Left cardiac atrium (tissue), 4 donors: ENCODE results near the gene SERPINA5. TPM values are rescaled to one million over a fixed set of nuclear protein-coding genes. Genes with fewer than 3 reads are reported as not detected.
"Not testable (repeated sequence)": the region's sequence is repeated elsewhere in the genome, so short reads cannot be mapped to it uniquely, and the experiment has no call there.

Experiments used
- ATAC-seq, 2 donors: fragments of 200-7000 bp; cut with Tn5 transposase; one replicate each; pipeline ENCODE4 v1.9.1; 2020; ENCODE audit warnings: mild to moderate bottlenecking in 2 of 2, moderate library complexity in 2 of 2
- DNase-seq: peaks from one replicate; pipeline ENCODE4 v3.0.0-alpha.2; 2020
- intact Hi-C, 2 donors: fragments of 100-400 bp; cut with DNase I; formaldehyde crosslinking; loops; one replicate each; pipeline versions ENCODE4 v1.14.1 to v1.15.1; 2022 to 2023
- total RNA-seq, 2 donors: library from RNA; stranded (reverse); fragmentation: NEBNext Ultra II Directional; extraction: Animal tissue kit (Norgen Biotek cat#: 25700); gene quantifications; one replicate each; pipeline ENCODE4 v1.2.1, GENCODE V29; 2021
- donor health status: DM: no; HTN: yes; CAD: no.
- donor health status: DM: no; HTN: yes; CAD: no; lungs with severe emphysema.
- donor health status: DM: yes; HTN: yes; CAD: no.
- donor health status: Dilated cardiomyopathy.

Gene SERPINA5
- total RNA-seq, 2 donors from 2014 or later, result 9.3 to 13.8 TPM

DNA sequence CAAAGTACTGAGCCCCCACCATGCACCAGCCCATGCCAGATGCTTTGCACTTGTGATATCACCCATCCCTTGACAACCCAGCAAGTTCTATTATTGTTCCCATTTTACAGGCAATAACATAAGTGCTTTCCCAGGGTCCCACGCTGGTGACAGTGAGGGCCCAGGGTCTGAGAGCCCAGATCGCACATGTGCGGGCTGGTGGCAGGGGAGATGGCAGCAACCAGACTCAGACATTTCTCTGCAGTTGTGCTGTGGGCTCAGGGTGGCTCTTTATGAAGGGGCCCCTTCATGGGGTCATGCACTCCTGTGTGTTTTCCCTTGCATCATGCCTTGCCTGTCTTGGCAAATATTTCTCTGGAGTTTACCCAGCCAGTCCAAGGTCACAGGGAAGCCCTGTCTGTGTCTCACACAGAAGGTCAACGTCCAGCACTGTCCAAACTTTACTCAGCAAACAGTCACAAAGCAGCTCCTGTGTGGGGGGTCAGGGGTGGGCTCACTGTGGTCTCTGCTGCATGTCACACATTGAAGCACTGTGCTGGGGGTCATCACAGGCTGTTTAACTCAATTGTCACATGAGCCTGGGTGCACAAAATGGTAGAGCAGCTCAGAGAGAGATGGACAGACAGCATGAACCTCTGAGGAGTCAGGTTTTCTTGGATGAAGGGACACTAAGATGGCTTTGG, 12.7 kb downstream of the SERPINA5 start:
- ATAC-seq (no peak), DNase-seq (no peak)
- intact Hi-C loops, result no loop called here

DNA sequence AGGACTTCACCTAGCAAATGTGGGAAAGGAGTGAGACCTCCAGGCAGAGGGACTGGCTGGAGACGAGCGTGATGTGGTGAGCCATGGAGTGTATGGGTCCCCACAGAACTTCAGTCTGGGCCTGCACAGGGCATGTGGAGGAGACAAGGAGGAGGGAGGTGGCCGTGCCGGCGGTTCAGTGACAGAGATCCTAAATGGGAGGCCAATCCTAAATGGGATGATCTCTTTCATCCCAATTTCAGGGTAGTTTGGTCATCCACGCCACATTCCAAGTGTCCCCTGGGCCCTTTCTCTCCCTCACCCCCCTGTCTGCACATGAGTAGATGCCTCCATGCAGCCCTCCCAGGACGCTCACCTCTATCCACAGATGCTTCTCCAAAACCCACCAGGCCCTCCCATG, 13.2 kb downstream of the SERPINA5 start:
- intact Hi-C loops, result no loop called here
- ATAC-seq (no peak), DNase-seq (no peak)

DNA sequence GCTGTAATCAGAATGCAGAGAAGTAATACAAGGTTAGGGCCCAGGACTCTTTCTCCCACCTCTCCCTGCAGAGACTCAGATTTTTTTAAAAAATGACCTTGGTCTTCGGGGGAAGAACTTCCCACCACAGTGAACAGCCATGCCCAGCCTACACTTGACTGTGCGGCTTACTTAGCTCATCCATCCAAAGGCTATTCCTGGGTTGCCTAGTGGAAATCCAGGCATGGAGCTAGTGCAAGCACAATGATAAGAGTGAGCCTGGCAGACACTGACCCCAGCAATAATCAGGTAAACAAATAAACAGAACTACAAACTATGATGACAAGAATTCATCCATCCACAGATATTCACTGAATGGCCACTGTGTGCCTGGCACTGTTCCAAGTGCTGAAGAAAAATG, 14.7 kb downstream of the SERPINA5 start:
- intact Hi-C loops, result no loop called here
- ATAC-seq, result no peak
- no peak for DNase-seq

DNA sequence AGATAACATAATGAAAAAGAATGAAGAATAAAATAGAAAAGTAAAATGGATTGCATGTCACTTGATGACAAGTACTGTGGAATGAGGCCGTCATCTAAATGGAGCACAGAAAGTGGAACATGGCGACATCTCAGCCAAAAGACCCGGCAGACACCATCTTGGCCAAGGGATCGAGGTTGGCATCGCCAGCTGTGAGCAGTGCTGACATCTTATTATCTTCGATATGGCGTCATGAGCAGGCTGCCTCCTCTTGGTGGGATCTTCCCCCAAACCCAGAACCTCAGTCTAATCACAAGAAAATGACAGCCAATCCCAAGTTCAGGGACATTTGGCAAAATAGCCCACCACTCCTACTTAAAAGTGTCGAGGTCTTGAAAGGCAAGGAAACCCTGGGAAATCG, 15.1 kb downstream of the SERPINA5 start:
- intact Hi-C loops, result no loop called here
- DNase-seq (no peak), ATAC-seq (no peak)

DNA sequence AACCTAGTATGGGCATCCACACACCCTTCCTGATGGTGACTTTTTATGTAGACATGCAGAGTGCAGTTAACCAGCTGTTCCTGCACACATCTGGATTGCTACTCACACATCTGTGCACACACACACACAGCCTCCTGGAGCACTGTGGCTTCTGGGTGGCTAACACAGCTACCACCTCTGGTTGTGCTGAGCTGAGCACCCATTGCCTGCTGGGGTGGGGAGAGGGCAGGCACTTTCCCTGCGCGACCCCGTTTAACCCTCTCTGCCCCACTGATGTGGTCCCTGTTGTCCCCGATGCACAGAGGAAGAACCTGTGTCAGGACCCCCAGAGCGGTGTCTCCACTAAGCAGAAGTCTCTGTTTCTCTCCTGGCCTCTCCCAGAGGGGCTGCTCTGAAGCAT, 16.6 kb downstream of the SERPINA5 start:
- intact Hi-C loops, result no loop called here
- ATAC-seq (no peak), DNase-seq (no peak)

DNA sequence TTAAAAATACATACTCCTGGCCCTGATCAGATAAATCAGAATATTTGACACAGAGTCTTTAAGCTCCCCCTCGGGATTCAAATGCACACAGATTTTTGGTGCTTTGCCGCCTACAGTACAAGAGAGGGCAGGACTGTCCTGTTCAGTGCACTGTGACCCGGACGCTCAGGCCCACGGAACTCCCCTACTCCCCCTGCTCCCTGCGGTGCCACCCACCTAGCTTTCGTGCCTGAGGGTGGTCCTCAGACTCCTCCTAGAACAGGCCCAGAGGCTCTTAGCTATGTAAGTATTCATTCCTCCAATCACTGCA, 17.2 kb downstream of the SERPINA5 start:
- intact Hi-C loops, result no loop called here
- ATAC-seq, result no peak
- DNase-seq, result no peak

DNA sequence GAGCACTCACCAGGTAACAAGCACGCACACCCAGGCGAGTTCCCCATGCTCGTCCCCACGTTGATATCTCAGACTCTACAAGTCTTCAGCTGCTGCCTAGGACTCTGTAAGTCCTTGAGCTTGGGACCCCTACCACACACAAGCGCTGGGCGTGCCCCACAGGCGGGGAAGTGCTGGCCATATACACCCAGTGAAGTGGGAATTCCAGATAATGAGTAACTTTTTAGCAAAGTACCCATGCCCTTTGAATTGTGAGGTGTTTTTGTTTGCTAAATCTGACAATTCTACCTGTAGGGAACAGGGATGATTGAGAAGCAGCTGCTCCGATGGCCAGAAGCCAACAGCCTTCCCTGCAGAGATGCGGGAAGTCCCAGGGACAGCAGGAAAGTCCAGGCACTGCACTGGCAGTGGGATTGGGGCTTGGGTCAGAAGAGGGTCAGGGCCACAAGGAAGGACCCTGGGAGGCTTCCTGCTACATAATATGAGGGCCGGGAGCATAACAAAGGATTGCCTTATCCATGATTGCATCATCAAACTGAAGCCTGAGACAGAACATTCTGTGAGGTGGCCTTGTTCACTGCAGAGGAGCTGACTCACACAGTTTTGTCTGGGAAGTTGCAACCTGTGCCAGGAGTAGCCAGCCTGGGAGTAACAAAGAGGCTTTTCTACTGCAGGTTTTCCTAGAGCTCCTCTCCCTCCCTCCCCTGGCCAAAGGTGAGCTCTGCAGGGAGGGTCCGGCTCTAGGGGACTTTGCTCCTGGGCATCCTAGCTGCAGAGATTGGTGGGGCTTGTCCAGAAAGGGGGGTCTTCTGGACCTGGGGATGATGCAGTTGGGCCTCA, 17.8 kb downstream of the SERPINA5 start:
- ATAC-seq (peak; percentile 27 to 82), DNase-seq (peak; percentile 68)
- intact Hi-C loops, result no loop called here

DNA sequence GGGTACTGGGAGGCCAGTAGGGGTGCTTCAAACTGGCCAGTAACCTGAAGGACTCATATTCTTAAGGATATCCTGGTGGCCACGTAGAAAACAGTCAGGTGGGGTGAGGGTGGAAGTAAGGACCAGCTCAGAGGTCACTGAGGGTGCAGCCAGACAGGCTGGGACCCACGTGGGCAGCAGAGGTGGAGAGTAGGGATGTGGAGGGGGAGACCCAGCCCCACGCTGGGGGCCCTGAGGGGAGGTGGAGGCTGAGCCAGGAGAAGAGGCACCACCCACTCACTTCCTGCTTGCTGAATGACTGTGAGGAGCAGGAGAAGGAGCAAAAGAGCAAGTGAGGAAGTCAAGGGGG, 18.4 kb downstream of the SERPINA5 start:
- ATAC-seq, result peak in 1 of 2 donors; percentile 1
- no peak for DNase-seq
- intact Hi-C loops, result no loop called here

DNA sequence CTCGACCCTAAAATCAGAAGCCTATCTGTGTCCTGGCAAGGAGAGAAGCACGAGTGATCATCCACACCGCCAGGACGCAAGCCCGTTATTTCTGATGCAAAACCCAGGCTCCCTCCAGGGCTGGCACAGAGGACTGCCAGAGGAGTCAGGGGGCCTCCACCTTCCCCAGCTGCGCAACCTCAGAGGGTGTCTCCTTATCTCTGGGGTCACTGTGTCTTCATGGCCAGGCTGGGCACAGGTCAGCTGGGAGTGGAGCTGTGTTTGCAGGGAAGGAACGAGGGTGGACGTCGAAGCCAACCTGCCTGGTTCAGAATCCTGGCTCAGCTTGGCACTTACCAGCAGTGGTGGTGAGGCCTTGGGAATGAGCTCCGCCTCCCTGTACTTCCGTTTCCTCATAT, 18.9 kb downstream of the SERPINA5 start:
- ATAC-seq (no peak), DNase-seq (no peak)
- intact Hi-C loops, result no loop called here

DNA sequence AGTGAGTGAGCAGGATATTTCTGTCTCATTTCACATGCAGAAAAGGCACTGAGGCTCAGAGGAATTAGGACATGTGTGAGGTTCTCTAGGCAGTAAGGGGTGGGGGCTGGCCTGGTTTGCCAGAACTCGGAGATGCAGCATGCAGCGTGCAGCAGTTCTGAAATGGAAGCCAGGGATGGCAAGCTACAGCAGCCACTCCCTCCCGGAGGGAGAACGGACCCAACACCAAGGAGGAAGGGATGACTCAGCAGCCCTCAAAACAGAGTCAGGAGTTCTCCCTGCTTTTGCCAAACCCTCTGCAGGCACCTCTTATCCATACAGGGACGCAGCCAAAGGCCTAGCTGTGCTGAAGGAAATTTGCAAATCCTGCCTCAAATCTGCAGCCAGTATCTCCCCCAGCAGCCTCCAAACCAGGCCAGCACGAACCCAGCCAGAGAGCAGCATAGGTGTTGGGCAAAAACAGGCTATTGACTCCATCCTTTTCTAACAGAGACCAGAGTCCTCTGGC, 20.7 kb downstream of the SERPINA5 start:
- intact Hi-C loops, result no loop called here
- DNase-seq (peak; percentile 80), ATAC-seq (peak; percentile 77 to 85)

DNA sequence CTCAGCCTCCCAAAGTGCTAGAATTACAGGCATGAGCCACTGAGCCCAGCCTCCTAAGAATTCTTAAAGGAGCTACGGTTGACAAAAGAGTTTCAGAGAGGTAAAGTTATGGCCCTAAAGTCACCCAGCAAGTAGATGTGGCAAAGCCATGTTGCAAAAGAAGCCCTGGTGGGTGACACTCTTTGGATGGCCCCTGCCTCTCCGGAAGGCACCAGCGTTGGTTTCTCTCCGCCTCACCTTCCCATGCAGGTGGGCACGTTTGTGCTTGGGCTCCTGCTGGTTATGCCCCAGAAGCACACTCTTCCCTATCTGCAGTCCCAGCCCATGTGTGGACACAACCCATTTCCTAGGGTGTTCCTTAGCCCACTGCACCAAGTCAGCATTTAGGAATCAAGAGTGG, 21.5 kb downstream of the SERPINA5 start:
- intact Hi-C loops, result no loop called here
- DNase-seq, result no peak
- ATAC-seq, result no peak

DNA sequence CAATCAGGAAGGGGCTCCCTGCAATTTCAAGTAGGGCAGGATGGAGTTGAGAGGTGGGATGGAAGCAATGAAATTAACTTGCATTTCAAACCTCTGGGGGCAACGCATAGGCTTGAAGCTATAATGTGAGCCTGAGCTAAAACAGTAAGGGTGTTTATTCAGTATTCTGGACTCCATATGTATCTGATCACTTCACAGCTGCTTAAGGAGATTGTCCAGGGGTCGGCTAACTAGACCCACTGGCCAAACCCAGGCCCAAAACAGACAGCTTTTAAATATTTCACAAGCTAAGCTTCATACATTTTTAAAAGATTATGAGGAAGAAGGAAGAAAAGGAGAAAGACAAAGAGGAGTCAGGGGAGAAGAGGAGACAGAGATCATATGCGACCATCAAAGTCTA, 24.1 kb downstream of the SERPINA5 start:
- ATAC-seq (no peak), DNase-seq (no peak)
- intact Hi-C loops, result no loop called here

DNA sequence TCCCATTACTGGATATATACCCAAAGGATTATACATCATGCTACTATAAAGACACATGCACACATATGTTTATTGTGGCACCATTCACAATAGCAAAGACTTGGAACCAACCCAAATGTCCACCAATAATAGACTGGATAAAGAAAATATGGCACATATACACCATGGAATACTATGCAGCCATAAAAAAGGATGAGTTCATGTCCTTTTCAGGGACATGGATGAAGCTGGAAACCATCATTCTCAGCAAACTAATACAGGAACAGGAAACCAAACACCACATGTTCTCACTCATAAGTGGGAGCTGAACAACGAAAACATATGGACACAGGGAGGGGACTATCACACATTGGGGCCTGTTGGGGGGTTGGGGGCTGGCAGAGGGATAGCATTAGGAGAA, 27.7 kb downstream of the SERPINA5 start:
- ATAC-seq, intact Hi-C loops, DNase-seq: not testable (repeated sequence)

DNA sequence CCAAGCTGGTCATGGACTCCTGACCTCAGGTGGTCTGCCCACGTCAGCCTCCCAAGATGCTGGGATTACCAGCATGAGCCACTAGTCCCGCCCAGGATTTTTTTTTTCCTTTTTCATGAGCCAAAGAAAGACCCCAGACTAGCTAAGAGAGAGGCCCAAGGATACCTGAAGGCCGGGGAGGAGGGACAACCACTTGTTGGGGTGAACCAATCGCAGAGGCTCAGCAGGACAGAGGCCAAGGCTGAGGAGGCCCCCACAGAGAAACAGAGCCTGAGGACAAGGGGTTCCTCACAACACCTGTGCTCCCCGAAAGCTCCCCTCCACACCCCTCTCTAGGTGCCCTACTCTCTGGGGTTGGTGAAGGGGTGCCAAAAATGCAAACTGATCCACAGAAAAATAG, 30.0 kb downstream of the SERPINA5 start:
- no peak for ATAC-seq
- intact Hi-C loops, result no loop called here
- DNase-seq, result no peak

DNA sequence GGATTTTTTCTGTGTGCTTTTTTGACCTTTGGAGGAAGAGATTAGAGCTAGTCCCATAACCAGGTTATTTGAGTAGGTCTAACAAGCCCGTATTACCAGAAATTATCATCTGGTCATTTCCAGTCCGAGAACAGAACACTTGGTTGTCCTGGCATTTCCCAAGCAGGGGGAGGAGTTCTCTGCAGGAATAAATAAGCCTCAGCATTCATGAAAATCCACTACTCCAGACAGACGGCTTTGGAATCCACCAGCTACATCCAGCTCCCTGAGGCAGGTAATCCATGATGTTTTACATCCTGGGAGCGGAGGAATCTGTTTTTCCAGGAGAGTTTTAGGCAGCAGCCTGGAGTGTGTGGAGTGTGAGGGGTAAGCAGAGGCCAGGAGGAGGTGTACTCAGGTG, 30.9 kb downstream of the SERPINA5 start, which contains the start of gene SERPINA3:
Gene SERPINA3, plus strand, starts transcription at position 218 of the 400 bp plus-strand sequence. CDS start 2,051 bp downstream, outside the sequence.
- intact Hi-C loops, result no loop called here
- no peak for DNase-seq
- peak; percentile 55 to 70 for ATAC-seq

DNA sequence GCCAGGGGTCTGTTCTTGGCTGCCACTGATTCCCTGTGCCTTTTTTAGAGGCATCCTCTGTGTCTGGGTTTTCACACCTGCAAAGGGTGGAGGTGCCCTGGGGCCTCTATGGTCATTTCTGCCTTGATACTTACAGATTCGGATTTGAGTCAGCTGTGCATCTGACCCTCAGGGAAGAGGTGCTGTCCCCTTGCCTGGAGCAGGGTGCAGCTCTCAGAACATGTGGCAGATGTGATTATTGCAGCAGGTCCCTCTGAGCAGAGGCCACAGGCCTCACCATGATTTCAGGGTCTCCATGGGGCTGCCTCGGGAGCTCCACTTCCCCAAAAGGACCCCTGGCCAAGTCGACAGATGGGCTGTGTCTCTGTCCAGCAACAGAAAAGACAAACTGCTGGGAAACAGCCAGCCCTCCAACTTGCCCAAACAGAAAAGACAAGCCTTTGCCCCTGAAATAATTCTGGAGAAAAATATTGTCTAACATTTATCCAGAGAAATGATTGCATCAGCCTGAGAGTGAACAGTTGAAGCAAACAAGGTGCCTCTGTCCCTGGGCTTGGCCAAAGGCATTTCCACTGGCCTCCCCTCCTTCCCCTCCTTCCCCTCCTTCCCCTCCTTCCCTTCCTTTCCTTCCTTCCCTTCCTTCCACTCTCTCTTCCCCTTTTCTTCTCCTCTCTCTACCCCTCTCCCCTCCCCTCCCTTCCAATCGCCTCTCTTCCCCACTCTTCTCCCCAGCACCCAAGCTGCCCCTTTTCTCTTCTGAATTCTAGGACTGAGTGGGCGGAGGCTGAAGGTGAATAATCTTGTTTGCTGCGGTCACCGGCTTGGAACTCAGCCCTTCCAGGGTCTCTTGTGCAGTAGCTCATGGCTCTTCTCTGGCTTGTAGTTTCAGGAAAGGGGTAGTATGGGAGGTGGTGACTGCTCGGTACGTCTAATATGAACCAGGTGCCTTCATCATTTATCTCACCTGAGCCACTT, 31.6 kb downstream of the SERPINA5 start:
- ATAC-seq (peak; percentile 31 to 60), DNase-seq (no peak)
- intact Hi-C loops, result no loop called here

DNA sequence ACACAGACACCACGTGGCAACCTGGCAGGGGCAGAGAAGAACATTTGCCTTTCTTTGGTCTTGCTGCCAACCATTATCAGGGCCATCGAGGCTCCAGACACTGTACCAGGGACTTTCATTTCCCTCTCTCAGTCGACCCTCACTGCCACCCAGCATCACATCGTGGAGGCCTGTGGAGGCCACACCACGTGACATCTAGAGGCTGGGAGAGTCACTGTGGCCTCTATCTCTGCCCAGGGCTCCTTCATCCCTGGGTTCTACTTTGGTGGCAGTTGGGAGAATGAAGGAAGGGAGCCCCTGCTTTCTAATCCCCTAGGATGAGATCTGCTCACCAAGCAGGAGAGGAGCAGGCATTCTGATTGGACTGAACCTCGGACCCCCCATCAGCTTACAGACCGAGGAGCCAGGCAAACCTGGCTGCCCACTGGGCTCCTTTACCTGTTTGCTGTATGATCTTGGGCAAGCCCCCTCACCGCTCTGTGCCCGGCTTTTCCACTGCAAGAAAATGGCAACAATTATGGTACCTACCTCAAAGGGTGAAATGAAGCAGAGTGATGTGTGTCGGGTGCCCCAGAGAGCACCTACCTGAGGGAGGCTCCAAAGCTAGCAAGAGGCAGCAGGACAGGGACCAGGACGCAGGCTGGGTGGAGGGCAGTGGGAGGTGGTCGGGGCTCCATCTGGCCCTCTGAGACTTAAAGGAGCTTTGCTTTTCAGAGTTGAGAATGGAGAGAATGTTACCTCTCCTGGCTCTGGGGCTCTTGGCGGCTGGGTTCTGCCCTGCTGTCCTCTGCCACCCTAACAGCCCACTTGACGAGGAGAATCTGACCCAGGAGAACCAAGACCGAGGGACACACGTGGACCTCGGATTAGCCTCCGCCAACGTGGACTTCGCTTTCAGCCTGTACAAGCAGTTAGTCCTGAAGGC, 32.8 kb downstream of the SERPINA5 start:
- intact Hi-C loops, result no loop called here
- no peak for ATAC-seq

DNA sequence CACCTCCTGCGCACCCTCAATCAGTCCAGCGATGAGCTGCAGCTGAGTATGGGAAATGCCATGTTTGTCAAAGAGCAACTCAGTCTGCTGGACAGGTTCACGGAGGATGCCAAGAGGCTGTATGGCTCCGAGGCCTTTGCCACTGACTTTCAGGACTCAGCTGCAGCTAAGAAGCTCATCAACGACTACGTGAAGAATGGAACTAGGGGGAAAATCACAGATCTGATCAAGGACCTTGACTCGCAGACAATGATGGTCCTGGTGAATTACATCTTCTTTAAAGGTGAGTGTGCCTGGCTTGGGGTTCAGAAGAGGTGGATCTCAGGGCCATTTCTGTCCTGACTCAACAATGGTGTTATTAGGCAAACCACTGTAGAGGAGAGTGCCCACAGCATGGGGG, 33.6 kb downstream of the SERPINA5 start:
- intact Hi-C loops, result no loop called here
- no peak for DNase-seq
- no peak for ATAC-seq

More for the DNA sequence above, 32.8 kb downstream of the SERPINA5 start:
- DNase-seq, result no peak

DNA sequence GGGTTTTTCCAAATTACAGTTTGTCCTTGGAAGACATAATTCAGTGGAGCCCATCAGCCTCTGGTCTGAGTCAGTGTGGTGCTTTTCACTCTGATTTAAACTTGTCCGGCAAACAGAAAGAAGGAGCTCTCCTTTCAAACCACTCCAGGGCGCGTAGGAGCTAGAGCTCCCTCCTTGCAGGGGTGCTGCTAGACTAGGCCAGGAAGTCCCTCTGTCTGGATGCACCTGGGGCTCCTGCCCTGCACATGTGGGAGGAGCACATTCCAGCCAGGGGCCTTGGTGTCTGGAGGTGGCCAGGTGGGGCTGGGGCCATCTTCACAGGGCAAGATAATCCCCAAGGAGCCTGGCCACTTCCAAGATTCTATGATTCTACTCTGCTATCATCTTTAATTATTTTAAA, 34.0 kb downstream of the SERPINA5 start:
- intact Hi-C loops, result no loop called here
- ATAC-seq (no peak), DNase-seq (no peak)
